PFSK-1 (cell line): ENCODE data around the gene DIP2C.

ENCODE experiments used
- FOXP2 ChIP-seq: optimal IDR thresholded peaks from 2 replicates; pipeline ENCODE3; 2011; ENCODE audit warnings: borderline replicate concordance, control low read depth, inconsistent platforms; ENCODE audit not compliant: insufficient read depth; ENCODE audit errors: extremely low read length, extremely low read depth
- POLR2AphosphoS5 ChIP-seq: IDR thresholded peaks from 2 replicates; pipeline ENCODE4 v1.6.1; 2012; ENCODE audit warnings: low read depth, mild to moderate bottlenecking, control low read depth, low read length, moderate library complexity
- REST ChIP-seq, 2 experiments: IDR thresholded peaks; 2 replicates each; pipeline versions ENCODE4 v1.6.1 to v1.8.0; 2011 to 2012; ENCODE audit warnings: low read depth in 2 of 2, low read length in 2 of 2, control low read depth in 1 of 2, inconsistent platforms in 1 of 2, mild to moderate bottlenecking in 1 of 2, moderate library complexity in 1 of 2; ENCODE audit not compliant: insufficient read depth in 1 of 2
- SIN3A ChIP-seq: IDR thresholded peaks from 2 replicates; pipeline ENCODE4 v1.6.1; 2012; ENCODE audit warnings: mild to moderate bottlenecking, low read length, moderate library complexity, borderline replicate concordance; ENCODE audit not compliant: insufficient read depth
- TAF1 ChIP-seq: IDR thresholded peaks from 2 replicates; pipeline ENCODE4 v1.6.1; 2012; ENCODE audit warnings: low read length, control low read depth, borderline replicate concordance; ENCODE audit not compliant: insufficient read depth

Gene DIP2C

DNA sequence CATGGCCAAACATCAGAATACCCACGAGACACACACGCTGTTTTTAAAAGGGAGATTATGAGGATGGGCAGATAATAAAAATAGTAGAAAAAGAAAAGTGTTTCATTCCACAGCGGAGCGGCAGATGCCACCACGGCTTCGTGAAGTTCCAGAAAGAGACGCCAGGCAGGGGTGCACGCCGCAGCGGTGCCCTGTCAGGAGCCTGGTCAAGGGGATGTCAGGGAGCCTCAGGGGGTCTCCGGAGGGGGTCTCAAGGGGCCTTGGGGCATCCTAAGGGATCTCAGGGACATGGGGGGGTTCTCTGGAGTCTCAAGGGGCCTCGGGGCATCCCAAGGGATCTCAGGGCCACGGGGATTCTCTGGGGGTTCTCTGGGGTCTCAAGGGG, 300.8 kb downstream of the DIP2C start:
- no peak for TF ChIP-seq POLR2AphosphoS5
- TF ChIP-seq REST (IDR thresholded peaks at IDR 0.05; ENCODE audit: insufficient read depth in 1 of 2, low read depth in 2 of 2, low read length in 2 of 2): no peak
- TF ChIP-seq SIN3A: no peak
- TF ChIP-seq TAF1: no peak
- no peak for TF ChIP-seq FOXP2

- TF ChIP-seq FOXP2 (no peak), TAF1 (no peak), SIN3A (no peak), REST (IDR thresholded peaks at IDR 0.05; ENCODE audit: insufficient read depth in 1 of 2, low read depth in 2 of 2, low read length in 2 of 2) (no peak), POLR2AphosphoS5 (no peak)
These were observed 301.4 kb downstream of the DIP2C start for GRCh38 chr10:387909-388660.

DNA sequence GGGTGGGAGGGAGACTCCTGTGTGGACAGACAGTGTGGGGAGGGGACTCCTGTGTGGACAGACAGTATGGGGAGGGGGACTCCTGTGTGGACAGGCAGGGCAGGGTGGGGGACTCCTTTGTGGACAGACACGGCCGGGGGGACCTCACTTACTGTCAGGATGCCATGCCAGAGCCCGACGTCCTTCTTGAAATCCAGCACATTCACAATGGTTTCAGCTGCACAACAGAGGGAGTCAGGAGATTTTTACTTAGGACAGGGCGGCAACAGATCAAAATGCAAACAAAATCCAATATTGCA, 301.9 kb downstream of the DIP2C start:
- no peak for TF ChIP-seq TAF1

DNA sequence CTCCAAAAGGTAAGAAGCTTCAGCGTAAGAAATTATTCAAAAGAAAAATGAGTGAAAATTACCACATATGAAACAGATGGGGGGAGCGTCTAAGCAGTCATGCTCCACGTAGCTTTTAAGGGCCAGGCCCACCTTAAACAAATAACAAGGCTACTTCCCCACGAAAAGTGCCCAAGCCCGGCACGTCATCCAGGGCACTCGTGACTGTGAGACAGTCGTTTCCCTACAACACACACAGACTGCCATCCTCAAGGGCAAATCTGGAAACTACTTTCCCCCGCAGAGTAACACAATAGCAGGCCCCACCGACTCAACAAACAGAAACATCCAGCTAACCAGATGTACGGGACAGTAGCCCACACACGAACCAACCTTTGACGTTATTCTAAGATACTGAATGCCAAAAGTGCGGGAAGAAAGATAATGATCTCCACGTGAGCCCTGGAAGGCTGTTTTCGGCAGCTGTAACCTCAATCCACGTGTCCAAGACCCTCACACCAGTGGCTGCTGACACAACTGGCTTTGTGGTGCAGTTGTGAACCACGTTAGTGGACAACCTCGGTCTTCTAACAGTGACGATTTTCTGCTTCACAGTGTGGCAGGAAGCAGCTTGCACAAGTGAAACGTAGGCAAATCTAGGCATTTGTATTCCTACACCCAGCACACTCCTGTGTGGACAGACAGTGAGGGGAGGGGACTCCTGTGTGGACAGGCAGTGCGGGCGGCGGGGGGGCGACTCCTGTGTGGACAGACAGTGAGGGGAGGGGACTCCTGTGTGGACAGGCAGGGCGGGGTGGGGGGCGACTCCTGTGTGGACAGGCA, 302.5 kb downstream of the DIP2C start:
- no peak for TF ChIP-seq POLR2AphosphoS5
- no peak for TF ChIP-seq REST (IDR thresholded peaks at IDR 0.05; ENCODE audit: insufficient read depth in 1 of 2, low read depth in 2 of 2, low read length in 2 of 2)
- no peak for TF ChIP-seq FOXP2
- no peak for TF ChIP-seq TAF1
- no peak for TF ChIP-seq SIN3A

GRCh38 chr10:385571-386300, 303.7 kb downstream of the DIP2C start:
- no peak for TF ChIP-seq REST (IDR thresholded peaks at IDR 0.05; ENCODE audit: insufficient read depth in 1 of 2, low read depth in 2 of 2, low read length in 2 of 2)
- TF ChIP-seq FOXP2: no peak
- no peak for TF ChIP-seq POLR2AphosphoS5
- TF ChIP-seq SIN3A: no peak
- no peak for TF ChIP-seq TAF1
